ENCODE data around the gene IL12RB1.

Gene IL12RB1

GRCh38 chr19:18086590-18087138 is at the start of gene IL12RB1:
Gene IL12RB1, minus strand, starts transcription at chr19:18086934. Its CDS starts 111 bp downstream, at chr19:18086823.
- Histone ChIP-seq H3K27ac (ENCODE audit: low read depth, low read length) (no peak within 1 kb of the TSS), H3K9ac (ENCODE audit: low read length) (no peak within 1 kb of the TSS), H3K36me3 (ENCODE audit: control insufficient read depth, insufficient read depth, low read length) (no peaks in the 10 kb centered on the region), H3K4me1 (ENCODE audit: control insufficient read depth, insufficient read depth, low read length) (no peaks in the 10 kb centered on the region), H3K27me3 (ENCODE audit: control insufficient read depth, insufficient read depth, low read length) (no peaks in the 10 kb centered on the region), H3K4me3 (ENCODE audit: low read length) (peak within 1 kb of the TSS; percentile 59)

GRCh38 chr19:18135712-18136584 is 49.2 kb upstream of the IL12RB1 start:
- Histone ChIP-seq H3K4me3 (ENCODE audit: low read length) (no peak overlapping the region), H3K27me3 (ENCODE audit: control insufficient read depth, insufficient read depth, low read length) (no peaks in the 10 kb centered on the region), H3K9ac (ENCODE audit: low read length) (no peak overlapping the region), H3K27ac (ENCODE audit: low read depth, low read length) (no peak overlapping the region), H3K36me3 (ENCODE audit: control insufficient read depth, insufficient read depth, low read length) (peaks cover 12% of the 10 kb centered on the region), H3K4me1 (ENCODE audit: control insufficient read depth, insufficient read depth, low read length) (no peaks in the 10 kb centered on the region)

- H3K27me3 ChIP-seq (ENCODE audit: control insufficient read depth, insufficient read depth, low read length) = no peaks in the 10 kb centered on the region
- no peak overlapping the region for H3K27ac ChIP-seq (ENCODE audit: low read depth, low read length)
- H3K9ac ChIP-seq (ENCODE audit: low read length) = no peak overlapping the region
- peaks cover 19% of the 10 kb centered on the region for H3K36me3 ChIP-seq (ENCODE audit: control insufficient read depth, insufficient read depth, low read length)
- H3K4me1 ChIP-seq (ENCODE audit: control insufficient read depth, insufficient read depth, low read length) = no peaks in the 10 kb centered on the region
- H3K4me3 ChIP-seq (ENCODE audit: low read length) = no peak overlapping the region
Observed at GRCh38 chr19:18131841-18132596, 45.3 kb upstream of the IL12RB1 start.

- H3K9ac ChIP-seq (ENCODE audit: low read length) = no peak overlapping the region
- H3K36me3 ChIP-seq (ENCODE audit: control insufficient read depth, insufficient read depth, low read length) = peaks cover 24% of the 10 kb centered on the region
- no peaks in the 10 kb centered on the region for H3K4me1 ChIP-seq (ENCODE audit: control insufficient read depth, insufficient read depth, low read length)
- no peaks in the 10 kb centered on the region for H3K27me3 ChIP-seq (ENCODE audit: control insufficient read depth, insufficient read depth, low read length)
- H3K27ac ChIP-seq (ENCODE audit: low read depth, low read length) = no peak overlapping the region
- no peak overlapping the region for H3K4me3 ChIP-seq (ENCODE audit: low read length)
Observed at GRCh38 chr19:18130523-18131242, 43.9 kb upstream of the IL12RB1 start.

- Histone ChIP-seq H3K9ac (ENCODE audit: low read length) (no peak overlapping the region), H3K27ac (ENCODE audit: low read depth, low read length) (no peak overlapping the region), H3K4me1 (ENCODE audit: control insufficient read depth, insufficient read depth, low read length) (no peaks in the 10 kb centered on the region), H3K4me3 (ENCODE audit: low read length) (no peak overlapping the region), H3K27me3 (ENCODE audit: control insufficient read depth, insufficient read depth, low read length) (no peaks in the 10 kb centered on the region), H3K36me3 (ENCODE audit: control insufficient read depth, insufficient read depth, low read length) (peaks cover 33% of the 10 kb centered on the region)
Observed at GRCh38 chr19:18128805-18129204, 42.1 kb upstream of the IL12RB1 start.

- Histone ChIP-seq H3K27ac (ENCODE audit: low read depth, low read length) (no peak overlapping the region), H3K4me1 (ENCODE audit: control insufficient read depth, insufficient read depth, low read length) (no peaks in the 10 kb centered on the region), H3K27me3 (ENCODE audit: control insufficient read depth, insufficient read depth, low read length) (no peaks in the 10 kb centered on the region), H3K36me3 (ENCODE audit: control insufficient read depth, insufficient read depth, low read length) (peaks cover 36% of the 10 kb centered on the region), H3K9ac (ENCODE audit: low read length) (no peak overlapping the region), H3K4me3 (ENCODE audit: low read length) (no peak overlapping the region)
Observed at GRCh38 chr19:18128044-18128443, 41.3 kb upstream of the IL12RB1 start.

GRCh38 chr19:18126097-18126496 is 39.4 kb upstream of the IL12RB1 start:
- Histone ChIP-seq H3K9ac (ENCODE audit: low read length) (no peak overlapping the region), H3K36me3 (ENCODE audit: control insufficient read depth, insufficient read depth, low read length) (peaks cover 33% of the 10 kb centered on the region), H3K4me1 (ENCODE audit: control insufficient read depth, insufficient read depth, low read length) (no peaks in the 10 kb centered on the region), H3K4me3 (ENCODE audit: low read length) (no peak overlapping the region), H3K27ac (ENCODE audit: low read depth, low read length) (no peak overlapping the region), H3K27me3 (ENCODE audit: control insufficient read depth, insufficient read depth, low read length) (no peaks in the 10 kb centered on the region)

GRCh38 chr19:18123819-18124218 is 37.1 kb upstream of the IL12RB1 start:
- Histone ChIP-seq H3K4me3 (ENCODE audit: low read length) (no peak overlapping the region), H3K4me1 (ENCODE audit: control insufficient read depth, insufficient read depth, low read length) (no peaks in the 10 kb centered on the region), H3K27ac (ENCODE audit: low read depth, low read length) (no peak overlapping the region), H3K9ac (ENCODE audit: low read length) (no peak overlapping the region), H3K36me3 (ENCODE audit: control insufficient read depth, insufficient read depth, low read length) (peaks cover 31% of the 10 kb centered on the region), H3K27me3 (ENCODE audit: control insufficient read depth, insufficient read depth, low read length) (no peaks in the 10 kb centered on the region)

GRCh38 chr19:18122860-18123795 is 36.4 kb upstream of the IL12RB1 start:
- Histone ChIP-seq H3K36me3 (ENCODE audit: control insufficient read depth, insufficient read depth, low read length) (peaks cover 24% of the 10 kb centered on the region), H3K9ac (ENCODE audit: low read length) (no peak overlapping the region), H3K27ac (ENCODE audit: low read depth, low read length) (no peak overlapping the region), H3K4me1 (ENCODE audit: control insufficient read depth, insufficient read depth, low read length) (no peaks in the 10 kb centered on the region), H3K4me3 (ENCODE audit: low read length) (no peak overlapping the region), H3K27me3 (ENCODE audit: control insufficient read depth, insufficient read depth, low read length) (no peaks in the 10 kb centered on the region)

- peaks cover 20% of the 10 kb centered on the region for H3K36me3 ChIP-seq (ENCODE audit: control insufficient read depth, insufficient read depth, low read length)
- no peak overlapping the region for H3K4me3 ChIP-seq (ENCODE audit: low read length)
- H3K4me1 ChIP-seq (ENCODE audit: control insufficient read depth, insufficient read depth, low read length) = peaks cover under 1% of the 10 kb centered on the region
- no peak overlapping the region for H3K9ac ChIP-seq (ENCODE audit: low read length)
- H3K27me3 ChIP-seq (ENCODE audit: control insufficient read depth, insufficient read depth, low read length) = no peaks in the 10 kb centered on the region
- no peak overlapping the region for H3K27ac ChIP-seq (ENCODE audit: low read depth, low read length)
Observed at GRCh38 chr19:18122424-18122823, 35.7 kb upstream of the IL12RB1 start.

- H3K27ac ChIP-seq (ENCODE audit: low read depth, low read length) = no peak overlapping the region
- H3K4me3 ChIP-seq (ENCODE audit: low read length) = no peak overlapping the region
- H3K9ac ChIP-seq (ENCODE audit: low read length) = no peak overlapping the region
- H3K27me3 ChIP-seq (ENCODE audit: control insufficient read depth, insufficient read depth, low read length) = no peaks in the 10 kb centered on the region
- H3K4me1 ChIP-seq (ENCODE audit: control insufficient read depth, insufficient read depth, low read length) = peaks cover 2% of the 10 kb centered on the region
- H3K36me3 ChIP-seq (ENCODE audit: control insufficient read depth, insufficient read depth, low read length) = peaks cover 18% of the 10 kb centered on the region
Observed at GRCh38 chr19:18121166-18121565, 34.4 kb upstream of the IL12RB1 start.
